Activated B cell treated with CpG ODN at 0.5 μM for 24 hours (primary cell): Measurements from ENCODE around the gene RMND1. TPM values are rescaled to one million over a fixed set of nuclear protein-coding genes. Genes with fewer than 3 reads are reported as not detected.
A peak's percentile ranks its signal among the peaks of the same experiment; 100 is the strongest.
"Not testable (repeated sequence)": the region's sequence is repeated elsewhere in the genome, so short reads cannot be mapped to it uniquely, and the experiment has no call there.

Experiments
- ATAC-seq: fragments of 200-7000 bp; cut with Tn5 transposase; one replicate; pipeline ENCODE4 v1.10.0; 2021; ENCODE audit warnings: low read depth, mild to moderate bottlenecking, moderate library complexity
- CTCF ChIA-PET: fragments of 350-600 bp; sonication (Branson Sonifier 250); formaldehyde crosslinking; loops from one replicate; lab custom pipeline; 2021; ENCODE audit warnings: antibody characterized with exemption; lab: Charles Lee
- POLR2A ChIA-PET: fragments of 350-600 bp; sonication (Branson Sonifier 250); formaldehyde crosslinking; loops from one replicate; lab custom pipeline; 2021; ENCODE audit warnings: antibody characterized with exemption; lab: Charles Lee
- DNase-seq: peaks from one replicate; pipeline ENCODE4 v3.0.0; 2022
- H3K27ac Mint-ChIP-seq: one replicate; pipeline ENCODE4 v1.8.0; 2020; ENCODE audit warnings: mixed read lengths
- H3K27me3 Mint-ChIP-seq: one replicate; pipeline ENCODE4 v1.8.0; 2021; ENCODE audit warnings: mixed read lengths
- H3K36me3 Mint-ChIP-seq: one replicate; pipeline ENCODE4 v1.8.0; 2021; ENCODE audit warnings: low read depth, mixed read lengths
- H3K4me1 Mint-ChIP-seq: one replicate; pipeline ENCODE4 v1.8.0; 2021; ENCODE audit warnings: mixed read lengths
- H3K4me3 Mint-ChIP-seq: one replicate; pipeline ENCODE4 v1.8.0; 2020; ENCODE audit warnings: mild to moderate bottlenecking, mixed read lengths
- H3K9me3 Mint-ChIP-seq: one replicate; pipeline ENCODE4 v1.8.0; 2020; ENCODE audit warnings: mixed read lengths
- intact Hi-C: fragments of 100-400 bp; cut with micrococcal nuclease; formaldehyde crosslinking; loops from one replicate; pipeline ENCODE4 v1.15.1; 2024
- total RNA-seq: library from RNA; stranded (reverse); gene quantifications from 2 replicates; pipeline ENCODE4 v1.2.3, GENCODE V29; 2022
- TF ChIP-seq, protein P1 (sequence below): fragments of 200-600 bp; IDR thresholded peaks from one replicate; pipeline ENCODE4 v1.8.0; 2022; ENCODE audit warnings: antibody characterized with exemption, mild to moderate bottlenecking

RMND1 gene
- total RNA-seq, 1 donor from 2014 or later: 17.1 TPM

DNA sequence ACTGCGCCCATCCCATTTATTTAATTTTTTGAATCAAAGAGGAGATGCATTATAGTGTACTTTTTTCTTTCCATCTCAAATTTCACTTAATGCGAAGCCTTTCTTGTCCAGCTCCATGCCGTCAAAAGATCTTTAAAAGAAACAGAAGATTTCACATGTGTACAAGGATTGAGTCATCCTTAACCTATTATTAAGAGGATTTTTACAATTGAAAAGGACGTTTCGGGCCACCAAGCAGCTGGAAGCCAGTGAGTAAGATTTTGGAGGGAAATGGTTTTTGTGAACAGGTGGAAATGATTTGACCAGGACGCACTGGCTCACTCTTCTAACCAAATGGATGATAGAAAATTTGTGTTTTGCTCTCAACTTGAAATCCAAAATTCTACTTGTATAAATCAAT is 26.7 kb upstream of the RMND1 start:
- peaks cover 28% of the 10 kb centered on the region for H3K4me1 Mint-ChIP-seq
- POLR2A ChIA-PET: no interaction called here
- CTCF ChIA-PET: no interaction called here
- H3K27me3 Mint-ChIP-seq: no peaks in the 10 kb centered on the region
- DNase-seq: no peak
- intact Hi-C loops: loop anchor here (10.0 kb wide), 1 partner anchor 154 kb away; no protein-coding TSS in a partner anchor
- no peak overlapping the region for H3K4me3 Mint-ChIP-seq
- H3K27ac Mint-ChIP-seq: no peak overlapping the region
- H3K9me3 Mint-ChIP-seq: no peaks in the 10 kb centered on the region
- TF ChIP-seq, protein P1, sequence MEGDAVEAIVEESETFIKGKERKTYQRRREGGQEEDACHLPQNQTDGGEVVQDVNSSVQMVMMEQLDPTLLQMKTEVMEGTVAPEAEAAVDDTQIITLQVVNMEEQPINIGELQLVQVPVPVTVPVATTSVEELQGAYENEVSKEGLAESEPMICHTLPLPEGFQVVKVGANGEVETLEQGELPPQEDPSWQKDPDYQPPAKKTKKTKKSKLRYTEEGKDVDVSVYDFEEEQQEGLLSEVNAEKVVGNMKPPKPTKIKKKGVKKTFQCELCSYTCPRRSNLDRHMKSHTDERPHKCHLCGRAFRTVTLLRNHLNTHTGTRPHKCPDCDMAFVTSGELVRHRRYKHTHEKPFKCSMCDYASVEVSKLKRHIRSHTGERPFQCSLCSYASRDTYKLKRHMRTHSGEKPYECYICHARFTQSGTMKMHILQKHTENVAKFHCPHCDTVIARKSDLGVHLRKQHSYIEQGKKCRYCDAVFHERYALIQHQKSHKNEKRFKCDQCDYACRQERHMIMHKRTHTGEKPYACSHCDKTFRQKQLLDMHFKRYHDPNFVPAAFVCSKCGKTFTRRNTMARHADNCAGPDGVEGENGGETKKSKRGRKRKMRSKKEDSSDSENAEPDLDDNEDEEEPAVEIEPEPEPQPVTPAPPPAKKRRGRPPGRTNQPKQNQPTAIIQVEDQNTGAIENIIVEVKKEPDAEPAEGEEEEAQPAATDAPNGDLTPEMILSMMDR: no peak
- no peak for ATAC-seq
- no peaks in the 10 kb centered on the region for H3K36me3 Mint-ChIP-seq

DNA sequence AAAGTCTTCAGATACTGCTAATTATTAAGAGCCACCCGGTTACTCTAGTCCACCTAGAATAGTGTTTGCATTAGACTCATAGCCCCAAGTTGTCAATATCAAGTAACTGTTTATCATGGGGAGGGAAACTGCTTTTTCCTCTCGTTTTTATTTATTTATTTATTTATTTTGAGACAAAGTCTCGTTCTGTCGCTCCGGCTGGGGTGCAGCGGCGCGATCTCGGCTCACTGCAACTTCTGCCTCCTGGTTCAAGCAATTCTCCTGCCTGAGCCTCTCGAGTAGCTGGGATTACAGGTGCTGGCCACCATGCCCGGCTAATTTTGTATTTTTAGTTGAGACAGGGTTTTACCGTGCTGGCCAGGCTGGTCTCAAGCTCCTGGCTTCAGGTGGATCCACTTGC is 25.8 kb upstream of the RMND1 start:
- Mint-ChIP-seq H3K4me3 (no peak overlapping the region), H3K27ac (no peak overlapping the region), H3K9me3 (no peaks in the 10 kb centered on the region), H3K27me3 (no peaks in the 10 kb centered on the region), H3K36me3 (no peaks in the 10 kb centered on the region), H3K4me1 (peaks cover 26% of the 10 kb centered on the region)
- POLR2A ChIA-PET: no interaction called here
- intact Hi-C loops: loop anchor here (10.0 kb wide), 1 partner anchor 153 kb away; no protein-coding TSS in a partner anchor
- TF ChIP-seq, protein P1: no peak
- DNase-seq: no peak
- no peak for ATAC-seq
- CTCF ChIA-PET: interaction anchor here (1.8 kb wide), 1 partner anchor 463 kb away, joined by 4 read pairs; no protein-coding TSS in a partner anchor

DNA sequence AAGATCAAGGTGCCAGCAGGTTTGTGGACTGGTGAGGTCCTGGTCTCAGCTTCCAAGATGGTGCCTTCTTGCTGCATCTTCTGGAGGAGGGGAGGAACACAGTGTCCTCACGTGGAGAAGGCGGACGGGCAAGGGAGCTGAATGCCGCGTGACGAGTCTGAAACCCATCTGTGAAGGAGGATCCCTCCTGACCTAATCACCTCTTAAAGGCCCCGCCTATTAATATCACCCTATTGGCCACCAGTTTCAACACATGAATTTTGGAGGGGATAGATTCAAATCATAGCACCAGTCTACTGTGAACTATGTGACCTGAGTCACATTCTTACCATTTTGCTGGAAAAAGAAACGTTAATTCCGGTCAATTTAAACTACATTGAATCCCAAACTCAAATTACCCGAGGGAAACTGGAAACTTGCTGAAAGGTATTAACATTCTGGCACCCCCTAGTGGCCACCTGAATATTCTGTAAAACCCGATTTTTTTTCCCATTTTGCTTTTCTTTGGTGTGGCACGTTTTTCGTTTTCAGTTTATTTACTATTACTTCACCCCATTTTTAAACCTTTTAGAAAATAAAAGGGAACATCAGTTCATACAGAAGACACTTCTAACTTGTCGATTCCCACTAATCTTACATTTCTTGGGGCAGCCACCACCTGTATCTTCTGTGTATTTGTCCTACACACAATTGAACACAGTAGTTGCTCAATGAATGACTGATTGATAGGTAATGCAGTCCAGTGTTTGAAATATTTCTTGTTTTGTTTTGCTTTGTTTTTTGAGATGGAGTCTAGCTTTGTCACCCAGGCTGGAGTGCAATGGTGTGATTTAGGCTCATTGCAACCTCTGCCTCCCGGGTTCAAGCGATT is 24.0 kb upstream of the RMND1 start:
- no peak overlapping the region for H3K27ac Mint-ChIP-seq
- ChIA-PET CTCF (interaction anchor here (0.7 to 1.8 kb wide), 8 partner anchors 16 to 584 kb away, joined by 3 to 5 read pairs (median 3); partner anchors contain the start of gene RMND1), POLR2A (interaction anchor here (0.7 kb wide), 1 partner anchor 575 kb away, joined by 4 read pairs; no protein-coding TSS in a partner anchor)
- no peaks in the 10 kb centered on the region for H3K27me3 Mint-ChIP-seq
- DNase-seq (no peak), ATAC-seq (peak; percentile 31)
- intact Hi-C loops: loop anchor here (1.0 to 10.0 kb wide), 6 partner anchors 24 to 584 kb away; partner anchors contain the start of gene RMND1
- no peaks in the 10 kb centered on the region for H3K36me3 Mint-ChIP-seq
- no peaks in the 10 kb centered on the region for H3K9me3 Mint-ChIP-seq
- TF ChIP-seq, protein P1: peak; percentile 97
- peak overlapping the region; percentile 44 for H3K4me3 Mint-ChIP-seq
- peaks cover 9% of the 10 kb centered on the region for H3K4me1 Mint-ChIP-seq

DNA sequence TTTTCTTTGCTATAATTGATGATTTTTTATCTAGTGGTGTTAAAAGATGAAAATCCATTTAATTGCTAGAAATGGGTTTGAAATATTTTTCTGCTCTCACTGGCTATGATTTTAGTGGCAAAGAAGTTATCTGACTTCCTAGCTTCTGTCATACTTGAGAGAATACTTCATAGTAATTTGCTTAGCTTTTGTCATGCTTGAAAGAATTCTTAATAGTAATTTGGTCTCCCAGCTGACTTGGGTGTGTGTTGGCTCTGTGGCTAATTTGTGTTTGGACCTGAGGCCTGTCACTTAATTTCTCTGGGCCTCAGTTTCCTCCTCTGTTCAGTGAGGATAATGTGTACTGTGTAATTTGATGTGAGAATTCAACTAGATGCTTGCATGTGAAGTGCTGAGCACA is 12.8 kb upstream of the RMND1 start:
- ATAC-seq (no peak), DNase-seq (no peak)
- Mint-ChIP-seq H3K4me3 (no peak overlapping the region), H3K27ac (no peak overlapping the region), H3K4me1 (peaks cover 18% of the 10 kb centered on the region), H3K9me3 (no peaks in the 10 kb centered on the region), H3K36me3 (peaks cover 46% of the 10 kb centered on the region), H3K27me3 (no peaks in the 10 kb centered on the region)
- TF ChIP-seq, protein P1: no peak
- ChIA-PET POLR2A (no interaction called here), CTCF (no interaction called here)
- intact Hi-C loops: no loop called here

DNA sequence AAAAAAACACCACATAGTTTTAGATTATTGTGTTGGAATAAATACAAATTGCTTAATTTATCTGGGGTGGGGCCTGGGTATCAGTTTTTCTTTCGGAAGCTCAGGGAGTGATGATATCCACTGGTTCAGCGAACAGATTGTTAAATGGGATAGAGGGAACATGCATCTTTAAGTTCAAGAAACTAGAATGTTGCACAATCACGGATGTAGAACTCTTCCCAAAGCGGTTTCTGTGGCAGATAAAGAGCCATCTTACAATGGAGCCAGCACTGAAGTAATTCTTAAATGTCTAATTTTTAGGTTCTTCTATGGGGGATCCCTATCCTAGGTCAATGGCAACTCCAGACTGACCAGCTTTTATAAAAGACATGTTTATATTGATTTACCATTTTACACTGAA is 9.7 kb upstream of the RMND1 start:
- DNase-seq (no peak), ATAC-seq (no peak)
- Mint-ChIP-seq H3K27ac (no peak overlapping the region), H3K4me1 (peaks cover 13% of the 10 kb centered on the region), H3K36me3 (peaks cover 57% of the 10 kb centered on the region), H3K27me3 (no peaks in the 10 kb centered on the region), H3K4me3 (no peak overlapping the region), H3K9me3 (no peaks in the 10 kb centered on the region)
- TF ChIP-seq, protein P1: no peak
- intact Hi-C loops: no loop called here
- ChIA-PET POLR2A (interaction anchor here (2.1 kb wide), 1 partner anchor 10 kb away, joined by 4 read pairs; the partner anchor contains the start of gene RMND1), CTCF (no interaction called here)

DNA sequence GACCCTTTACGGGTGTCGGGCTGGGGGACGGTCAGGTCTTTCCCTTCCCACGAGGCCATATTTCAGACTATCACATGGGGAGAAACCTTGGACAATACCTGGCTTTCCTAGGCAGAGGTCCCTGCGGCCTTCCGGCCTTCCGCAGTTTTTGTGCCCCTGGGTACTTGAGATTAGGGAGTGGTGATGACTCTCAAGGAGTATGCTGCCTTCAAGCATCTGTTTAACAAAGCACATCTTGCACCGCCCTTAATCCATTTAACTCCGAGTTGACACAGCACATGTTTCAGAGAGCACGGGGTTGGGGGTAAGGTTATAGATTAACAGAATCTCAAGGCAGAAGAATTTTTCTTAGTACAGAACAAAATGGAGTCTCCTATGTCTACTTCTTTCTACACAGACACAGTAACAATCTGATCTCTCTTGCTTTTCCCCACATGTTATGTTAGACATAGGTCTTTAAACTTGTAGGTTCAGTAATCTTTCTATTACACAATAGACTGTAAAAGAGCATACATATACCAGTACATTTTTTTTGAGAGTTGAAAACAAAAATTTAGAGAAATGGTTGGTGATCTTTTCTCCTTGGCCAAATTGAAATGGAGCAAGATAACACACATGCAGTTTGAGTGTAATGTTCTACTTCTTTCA is 3.9 kb upstream of the RMND1 start:
- H3K27me3 Mint-ChIP-seq, POLR2A ChIA-PET, H3K27ac Mint-ChIP-seq, H3K9me3 Mint-ChIP-seq, DNase-seq, CTCF ChIA-PET, H3K4me3 Mint-ChIP-seq, ATAC-seq: not testable (repeated sequence)
- H3K4me1 Mint-ChIP-seq: peaks cover 27% of the 10 kb centered on the region
- peaks cover 51% of the 10 kb centered on the region for H3K36me3 Mint-ChIP-seq
- intact Hi-C loops: loop anchor here (10.0 kb wide), 1 partner anchor 309 kb away; no protein-coding TSS in a partner anchor
